OCI-LY1 (cell line): ENCODE results near the gene BRINP1.

Experiments
- H2AFZ ChIP-seq: fragments of 200-600 bp; sonication (generic), shearing (Covaris generic); 2 replicates; pipeline ENCODE4 v1.6.0; 2014; ENCODE audit warnings: antibody characterized with exemption, mild to moderate bottlenecking, low read length
- H3F3A ChIP-seq: fragments of 200-600 bp; sonication (generic), shearing (Covaris generic); 2 replicates; pipeline ENCODE4 v1.6.0; 2014; ENCODE audit warnings: mild to moderate bottlenecking, antibody characterized with exemption, low read length, moderate library complexity; ENCODE audit not compliant: insufficient read depth
- H3K27ac ChIP-seq: fragments of 200-600 bp; sonication (generic); 2 replicates; pipeline ENCODE4 v1.5.1; 2014; ENCODE audit warnings: low read length, mixed run types, mild to moderate bottlenecking, low read depth; ENCODE audit not compliant: poor library complexity, severe bottlenecking
- H3K27me3 ChIP-seq: fragments of 200-600 bp; sonication (generic); 2 replicates; pipeline ENCODE4 v1.6.0; 2014; ENCODE audit warnings: antibody characterized with exemption, mild to moderate bottlenecking, low read length, moderate library complexity; ENCODE audit not compliant: insufficient read depth
- H3K36me3 ChIP-seq: fragments of 200-600 bp; sonication (generic); 2 replicates; pipeline ENCODE4 v1.6.1; 2014; ENCODE audit warnings: mild to moderate bottlenecking, antibody characterized with exemption, low read length, moderate library complexity, mixed read lengths; ENCODE audit not compliant: insufficient read depth
- H3K4me1 ChIP-seq: fragments of 200-600 bp; sonication (generic); 2 replicates; pipeline ENCODE4 v1.5.1; 2014; ENCODE audit warnings: mild to moderate bottlenecking, low read length, moderate library complexity; ENCODE audit not compliant: insufficient read depth, severe bottlenecking
- H3K4me2 ChIP-seq: fragments of 200-600 bp; sonication (generic), shearing (Covaris generic); 2 replicates; pipeline ENCODE4 v1.6.1; 2014; ENCODE audit warnings: low read length
- H3K4me3 ChIP-seq: fragments of 200-600 bp; sonication (generic); 2 replicates; pipeline ENCODE4 v1.5.1; 2014; ENCODE audit warnings: low read length, low read depth, mild to moderate bottlenecking, mixed read lengths; ENCODE audit not compliant: poor library complexity, severe bottlenecking
- H3K79me2 ChIP-seq: fragments of 200-600 bp; shearing (Covaris generic); 2 replicates; pipeline ENCODE4 v1.6.1; 2016; ENCODE audit warnings: mixed run types, low read length, mixed read lengths; ENCODE audit not compliant: insufficient read depth
- H3K9ac ChIP-seq: fragments of 200-600 bp; sonication (generic), shearing (Covaris generic); 2 replicates; pipeline ENCODE4 v1.6.1; 2014; ENCODE audit warnings: mild to moderate bottlenecking, low read length, mixed read lengths
- H3K9me2 ChIP-seq: fragments of 200-600 bp; sonication (generic), shearing (Covaris generic); 2 replicates; pipeline ENCODE4 v1.6.1; 2014; ENCODE audit warnings: low read depth, mild to moderate bottlenecking, low read length, mixed read lengths
- H3K9me3 ChIP-seq: fragments of 200-600 bp; shearing (Covaris generic); 2 replicates; pipeline ENCODE4 v1.6.1; 2014; ENCODE audit warnings: low read length, mixed read lengths
- H4K20me1 ChIP-seq: fragments of 200-600 bp; sonication (generic), shearing (Covaris generic); 2 replicates; pipeline ENCODE4 v1.6.0; 2016; ENCODE audit warnings: mild to moderate bottlenecking, low read length; ENCODE audit not compliant: insufficient read depth
- EZH2 ChIP-seq: fragments of 200-600 bp; sonication (generic), shearing (Covaris generic); IDR thresholded peaks from 2 replicates; pipeline ENCODE4 v1.8.0; 2017; ENCODE audit warnings: borderline replicate concordance, mixed run types, mild to moderate bottlenecking, antibody characterized with exemption, low read length, moderate library complexity, mixed read lengths
- TF ChIP-seq, protein P1 (sequence below): fragments of 200-600 bp; sonication (generic), shearing (Covaris generic); IDR thresholded peaks from 2 replicates; pipeline ENCODE4 v1.5.1; 2017; ENCODE audit warnings: mild to moderate bottlenecking, antibody characterized with exemption, low read length, moderate library complexity, mixed read lengths

BRINP1 gene

DNA sequence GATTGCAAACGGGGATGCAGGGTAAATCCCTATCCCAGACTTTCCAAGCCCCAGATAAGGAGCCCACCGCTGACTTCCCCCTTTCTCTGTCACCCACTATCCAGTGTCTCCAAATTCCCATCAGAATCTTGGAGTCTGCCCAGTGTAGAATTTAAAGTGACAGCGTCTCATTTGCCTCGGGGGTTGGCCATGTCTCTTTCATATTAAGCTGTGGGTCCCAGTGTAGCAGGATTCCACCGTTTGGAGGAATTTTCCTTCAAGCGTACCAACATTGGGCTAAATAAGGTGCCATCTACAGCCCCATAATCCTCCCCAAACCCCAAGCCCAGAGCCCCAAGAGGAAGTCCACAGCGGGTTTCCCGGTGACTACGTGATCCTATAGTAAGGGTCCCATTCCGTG, 1.1 kb downstream of the BRINP1 start:
- no peaks in the 10 kb centered on the region for H3F3A ChIP-seq
- no peaks in the 10 kb centered on the region for H3K4me1 ChIP-seq
- no peak overlapping the region for H3K4me3 ChIP-seq
- H3K79me2 ChIP-seq: no peaks in the 10 kb centered on the region
- no peaks in the 10 kb centered on the region for H3K36me3 ChIP-seq
- no peak overlapping the region for H3K9ac ChIP-seq
- H3K27me3 ChIP-seq: no peaks in the 10 kb centered on the region
- no peaks in the 10 kb centered on the region for H3K9me2 ChIP-seq
- H3K4me2 ChIP-seq: no peak overlapping the region
- no peaks in the 10 kb centered on the region for H4K20me1 ChIP-seq
- H3K27ac ChIP-seq: no peak overlapping the region
- no peak overlapping the region for H2AFZ ChIP-seq
- H3K9me3 ChIP-seq: no peaks in the 10 kb centered on the region
- TF ChIP-seq, protein P1, sequence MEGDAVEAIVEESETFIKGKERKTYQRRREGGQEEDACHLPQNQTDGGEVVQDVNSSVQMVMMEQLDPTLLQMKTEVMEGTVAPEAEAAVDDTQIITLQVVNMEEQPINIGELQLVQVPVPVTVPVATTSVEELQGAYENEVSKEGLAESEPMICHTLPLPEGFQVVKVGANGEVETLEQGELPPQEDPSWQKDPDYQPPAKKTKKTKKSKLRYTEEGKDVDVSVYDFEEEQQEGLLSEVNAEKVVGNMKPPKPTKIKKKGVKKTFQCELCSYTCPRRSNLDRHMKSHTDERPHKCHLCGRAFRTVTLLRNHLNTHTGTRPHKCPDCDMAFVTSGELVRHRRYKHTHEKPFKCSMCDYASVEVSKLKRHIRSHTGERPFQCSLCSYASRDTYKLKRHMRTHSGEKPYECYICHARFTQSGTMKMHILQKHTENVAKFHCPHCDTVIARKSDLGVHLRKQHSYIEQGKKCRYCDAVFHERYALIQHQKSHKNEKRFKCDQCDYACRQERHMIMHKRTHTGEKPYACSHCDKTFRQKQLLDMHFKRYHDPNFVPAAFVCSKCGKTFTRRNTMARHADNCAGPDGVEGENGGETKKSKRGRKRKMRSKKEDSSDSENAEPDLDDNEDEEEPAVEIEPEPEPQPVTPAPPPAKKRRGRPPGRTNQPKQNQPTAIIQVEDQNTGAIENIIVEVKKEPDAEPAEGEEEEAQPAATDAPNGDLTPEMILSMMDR: no peak
- TF ChIP-seq EZH2: no peak

DNA sequence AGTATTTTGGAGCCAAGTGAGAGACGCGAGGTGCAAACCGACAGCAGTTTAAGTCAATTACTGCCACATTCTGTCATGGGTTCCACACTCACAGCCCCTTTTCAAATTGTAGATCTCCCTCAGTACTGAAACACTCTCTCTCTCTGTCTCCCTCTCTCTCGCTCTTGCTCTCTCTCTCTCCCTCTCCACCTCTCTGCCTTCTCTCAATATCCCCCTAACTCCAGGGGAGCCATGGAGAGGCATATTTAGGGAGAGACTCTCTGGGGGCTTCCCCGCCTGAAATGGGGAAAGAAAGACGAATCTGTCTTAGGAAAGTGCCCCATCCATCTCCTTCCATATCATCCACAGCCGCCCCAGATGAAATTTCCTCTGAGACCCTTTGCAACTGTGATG, 1.6 kb downstream of the BRINP1 start:
- H3K4me3 ChIP-seq: no peak overlapping the region
- H3K4me1 ChIP-seq: no peaks in the 10 kb centered on the region
- no peak for TF ChIP-seq EZH2
- TF ChIP-seq, protein P1: no peak
- no peak overlapping the region for H3K9ac ChIP-seq
- H4K20me1 ChIP-seq: no peaks in the 10 kb centered on the region
- H3K27me3 ChIP-seq: no peaks in the 10 kb centered on the region
- no peak overlapping the region for H2AFZ ChIP-seq
- no peaks in the 10 kb centered on the region for H3K36me3 ChIP-seq
- H3K9me3 ChIP-seq: no peaks in the 10 kb centered on the region
- no peaks in the 10 kb centered on the region for H3K79me2 ChIP-seq
- H3K9me2 ChIP-seq: no peaks in the 10 kb centered on the region
- no peak overlapping the region for H3K4me2 ChIP-seq
- no peaks in the 10 kb centered on the region for H3F3A ChIP-seq
- no peak overlapping the region for H3K27ac ChIP-seq

DNA sequence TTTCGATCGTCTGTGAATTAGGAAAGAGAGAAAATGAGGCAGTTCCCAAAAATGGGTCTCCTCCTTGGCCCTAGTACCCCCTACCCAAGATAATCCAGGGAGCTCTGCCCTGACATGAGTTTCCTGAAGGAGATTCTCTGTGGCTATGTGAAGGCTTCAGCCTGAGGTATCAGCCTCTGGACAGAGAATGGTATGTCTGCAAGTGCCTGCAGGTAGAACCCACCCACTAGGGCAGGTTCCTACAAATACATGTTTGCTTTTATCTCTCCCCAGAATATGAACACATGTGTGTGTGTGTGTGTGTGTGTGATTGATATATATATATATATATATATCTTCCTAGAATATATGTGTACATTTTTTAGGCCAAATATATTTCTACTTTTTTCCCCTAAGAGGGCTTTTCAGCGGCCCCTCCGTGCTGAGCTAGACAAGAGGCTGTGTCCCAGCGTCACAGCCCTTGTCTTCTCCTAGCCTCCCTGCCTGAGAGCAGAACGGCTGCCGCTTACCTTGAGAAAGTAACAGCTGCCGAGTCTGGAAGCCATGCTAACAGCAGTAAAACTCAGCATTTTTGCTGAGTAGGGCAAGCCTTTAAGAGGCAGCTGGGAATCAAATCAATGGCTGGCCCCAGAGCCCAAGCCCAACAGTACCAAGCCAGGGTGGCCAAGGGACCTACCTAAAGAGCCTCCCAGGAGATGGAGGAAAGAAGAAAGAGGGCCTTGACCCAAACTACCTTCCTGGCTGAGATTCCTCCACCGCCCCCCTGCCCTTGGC, 2.1 kb downstream of the BRINP1 start:
- Histone ChIP-seq H3K4me3 (no peak overlapping the region), H4K20me1 (no peaks in the 10 kb centered on the region), H3K4me2 (no peak overlapping the region), H3K4me1 (no peaks in the 10 kb centered on the region), H3K9me3 (no peaks in the 10 kb centered on the region), H3K27ac (no peak overlapping the region), H2AFZ (no peak overlapping the region), H3K9me2 (no peaks in the 10 kb centered on the region), H3K27me3 (no peaks in the 10 kb centered on the region), H3K9ac (no peak overlapping the region), H3K79me2 (no peaks in the 10 kb centered on the region), H3F3A (no peaks in the 10 kb centered on the region), H3K36me3 (no peaks in the 10 kb centered on the region)
- TF ChIP-seq EZH2: no peak
- TF ChIP-seq, protein P1: no peak
